Measurements from ENCODE around the gene SLC66A2.
"Not testable (repeated sequence)": the region's sequence is repeated elsewhere in the genome, so short reads cannot be mapped to it uniquely, and the experiment has no call there.

DNA sequence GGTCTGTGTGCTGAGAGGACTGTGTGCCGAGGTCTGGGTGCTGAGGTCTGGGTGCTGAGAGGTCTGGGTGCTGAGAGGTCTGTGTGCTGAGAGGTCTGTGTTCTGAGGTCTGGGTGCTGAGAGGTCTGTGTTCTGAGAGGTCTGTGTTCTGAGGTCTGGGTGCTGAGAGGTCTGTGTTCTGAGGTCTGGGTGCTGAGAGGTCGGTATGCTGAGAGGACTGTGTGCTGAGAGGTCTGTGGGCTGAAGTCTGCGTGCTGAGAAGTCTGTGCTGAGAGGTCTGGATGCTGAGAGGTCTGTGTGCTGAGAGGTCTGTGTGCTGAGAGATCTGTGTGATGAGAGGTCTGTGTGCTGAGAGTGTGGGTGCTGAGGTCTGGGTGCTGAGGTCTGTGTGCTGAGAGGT is 85.5 kb downstream of the SLC66A2 start:
- TF ChIP-seq, protein P1, sequence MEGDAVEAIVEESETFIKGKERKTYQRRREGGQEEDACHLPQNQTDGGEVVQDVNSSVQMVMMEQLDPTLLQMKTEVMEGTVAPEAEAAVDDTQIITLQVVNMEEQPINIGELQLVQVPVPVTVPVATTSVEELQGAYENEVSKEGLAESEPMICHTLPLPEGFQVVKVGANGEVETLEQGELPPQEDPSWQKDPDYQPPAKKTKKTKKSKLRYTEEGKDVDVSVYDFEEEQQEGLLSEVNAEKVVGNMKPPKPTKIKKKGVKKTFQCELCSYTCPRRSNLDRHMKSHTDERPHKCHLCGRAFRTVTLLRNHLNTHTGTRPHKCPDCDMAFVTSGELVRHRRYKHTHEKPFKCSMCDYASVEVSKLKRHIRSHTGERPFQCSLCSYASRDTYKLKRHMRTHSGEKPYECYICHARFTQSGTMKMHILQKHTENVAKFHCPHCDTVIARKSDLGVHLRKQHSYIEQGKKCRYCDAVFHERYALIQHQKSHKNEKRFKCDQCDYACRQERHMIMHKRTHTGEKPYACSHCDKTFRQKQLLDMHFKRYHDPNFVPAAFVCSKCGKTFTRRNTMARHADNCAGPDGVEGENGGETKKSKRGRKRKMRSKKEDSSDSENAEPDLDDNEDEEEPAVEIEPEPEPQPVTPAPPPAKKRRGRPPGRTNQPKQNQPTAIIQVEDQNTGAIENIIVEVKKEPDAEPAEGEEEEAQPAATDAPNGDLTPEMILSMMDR (IDR thresholded peaks at IDR 0.05): not testable (repeated sequence)
- not testable (repeated sequence) for TF ChIP-seq POLR2A (IDR thresholded peaks at IDR 0.05)
